Heart left ventricle (tissue), 16 donors: Measurements from ENCODE around the gene S1PR3. TPM values are rescaled to one million over a fixed set of nuclear protein-coding genes. Genes with fewer than 3 reads are reported as not detected.

Experiments used
- ATAC-seq, 4 donors: fragments of 200-7000 bp; cut with Tn5 transposase; one replicate each; pipeline ENCODE4 v1.9.1; 2020 to 2022; ENCODE audit warnings: moderate library complexity in 4 of 4, mild to moderate bottlenecking in 3 of 4, moderate number of reproducible peaks in 1 of 4
- DNase-seq, 5 donors: peaks; one replicate each; pipeline ENCODE4 v3.0.0-alpha.2; 2020
- H3K27ac ChIP-seq, 12 donors: fragments of 200-600 bp; sonication (generic) in 4 of 12; one replicate each; pipeline versions ENCODE4 v1.5.0 to v1.8.0; 2016 to 2022; ENCODE audit warnings: mild to moderate bottlenecking in 2 of 12
- H3K27me3 ChIP-seq, 9 donors: fragments of 200-600 bp; sonication (generic) in 2 of 9; one replicate each; pipeline versions ENCODE4 v1.5.1 to v1.8.0; 2016 to 2022; ENCODE audit warnings: mild to moderate bottlenecking in 3 of 9
- H3K36me3 ChIP-seq, 9 donors: fragments of 200-600 bp; sonication (generic) in 2 of 9; one replicate each; pipeline versions ENCODE4 v1.5.0 to v1.8.0; 2018 to 2022; ENCODE audit warnings: mild to moderate bottlenecking in 2 of 9
- H3K4me1 ChIP-seq, 12 donors: fragments of 200-600 bp; sonication (generic) in 4 of 12; one replicate each; pipeline versions ENCODE4 v1.5.0 to v1.8.0; 2016 to 2022; ENCODE audit warnings: mild to moderate bottlenecking in 3 of 12
- H3K4me3 ChIP-seq, 12 donors: fragments of 200-600 bp; sonication (generic) in 4 of 12; one replicate each; pipeline versions ENCODE4 v1.5.0 to v1.8.0; 2017 to 2022; ENCODE audit warnings: mild to moderate bottlenecking in 9 of 12, moderate library complexity in 4 of 12
- H3K9me3 ChIP-seq, 12 donors: fragments of 200-600 bp; sonication (generic) in 4 of 12; one replicate each; pipeline versions ENCODE4 v1.5.0 to v1.8.0; 2016 to 2022; ENCODE audit warnings: mild to moderate bottlenecking in 1 of 12
- POLR2A ChIP-seq, 2 donors: fragments of 450-650 bp; IDR thresholded peaks; one replicate each; pipeline ENCODE4 v1.6.1; 2017; ENCODE audit warnings: antibody characterized with exemption in 2 of 2, mild to moderate bottlenecking in 2 of 2, moderate library complexity in 2 of 2
- WGBS, 4 donors: extraction: QIAGEN DNeasy Blood & Tissue Kit in 2 of 4; methylation state at CpG; one replicate each; pipeline versions ENCODE4 v1.1.5 to v1.1.7; 2013 to 2018; 5-methylcytosine and 5-hydroxymethylcytosine counted together
- intact Hi-C, 10 donors: fragments of 100-400 bp; cut with DNase I; formaldehyde crosslinking; loops; one replicate each; pipeline versions ENCODE4 v1.11.1 to v1.14.2; 2022
- polyA plus RNA-seq, 2 donors: library from polyadenylated mRNA; stranded (reverse); fragments of 200-250 nt; gene quantifications; one replicate each; pipeline ENCODE4 v1.2.3, GENCODE V29; 2013
- total RNA-seq, 9 donors: library from RNA; depleted of rRNA in 2 of 9; stranded (reverse); fragments of >200 nt in 2 of 9; fragmentation: NEBNext Ultra II Directional in 3 of 9; extraction: Animal tissue kit (Norgen Biotek cat#: 25700) in 3 of 9; gene quantifications; one replicate each; pipeline versions ENCODE4 v1.1.0 to v1.2.4, GENCODE V29; 2016 to 2023
- TF ChIP-seq, protein P1 (sequence below), 12 donors: fragments of 200-600 bp; sonication (generic) in 4 of 12; IDR thresholded peaks; one replicate each; pipeline versions ENCODE4 v1.5.0 to v1.8.0; 2018 to 2022; ENCODE audit warnings: antibody characterized with exemption in 12 of 12, mild to moderate bottlenecking in 5 of 12
- donor health status: ischemic (EF 13 %, LVEDD 7.1; RV severe dilation, severe dysfunction).
- donor health status: healthy with polysubstance abuse.
- donor health status: DM: no; HTN: yes; CAD: no.
- donor health status: DM: no; HTN: no; CAD: no.
- donor health status: ischemic (EF 25% LVEDD 6.9; RV normal size, moderate dysfunction).
- donor health status: ischemic (EF 25% LVEDD 5.7; RV mildly dilated, moderate dysfunction).
- donor health status: healthy.
- donor health status: DM: yes; HTN: yes; CAD: no.
- donor health status: ischemic (EF 35%, LVEDD 5.7; RV mildly dilated, moderate dysfunction).
- donor health status: nonischemic (EF 11% LVEDD 7.7; RV severe dilation, severe dysfunction).
- donor health status: DM: yes; HTN: yes; CAD: no.
- donor health status: PGD.
- donor health status: ischemic (EF 29% LVEDD 5.4; RV normal size, mild dysfunction).
- donor health status: nonischemic (EF 23%, LVEDD 6.1; RV moderate dilation, normal function).

S1PR3 gene
- total and polyA plus RNA-seq, 11 donors, result 7.4 to 50.3 (median 29.5) TPM

- peak overlapping the region in 10 of 12 donors; percentile 46 to 74 (median 58) for H3K27ac ChIP-seq
- H3K4me3 ChIP-seq, result no peak overlapping the region
- 33 to 50% (median 46%) methylated on average over 7 to 9 of the region's 9 CpGs for WGBS, 4 donors
- DNase-seq (peak; percentile 54 to 93 (median 81)), ATAC-seq (peak; percentile 82 to 91 (median 86))
- peaks cover 0 to 3% (median 0%) of the 10 kb centered on the region in 9 donors for H3K27me3 ChIP-seq
- H3K4me1 ChIP-seq, result peaks cover 0 to 60% (median 31%) of the 10 kb centered on the region in 12 donors
- H3K36me3 ChIP-seq, result peaks cover 0 to 30% (median 10%) of the 10 kb centered on the region in 9 donors
- TF ChIP-seq, protein P1, sequence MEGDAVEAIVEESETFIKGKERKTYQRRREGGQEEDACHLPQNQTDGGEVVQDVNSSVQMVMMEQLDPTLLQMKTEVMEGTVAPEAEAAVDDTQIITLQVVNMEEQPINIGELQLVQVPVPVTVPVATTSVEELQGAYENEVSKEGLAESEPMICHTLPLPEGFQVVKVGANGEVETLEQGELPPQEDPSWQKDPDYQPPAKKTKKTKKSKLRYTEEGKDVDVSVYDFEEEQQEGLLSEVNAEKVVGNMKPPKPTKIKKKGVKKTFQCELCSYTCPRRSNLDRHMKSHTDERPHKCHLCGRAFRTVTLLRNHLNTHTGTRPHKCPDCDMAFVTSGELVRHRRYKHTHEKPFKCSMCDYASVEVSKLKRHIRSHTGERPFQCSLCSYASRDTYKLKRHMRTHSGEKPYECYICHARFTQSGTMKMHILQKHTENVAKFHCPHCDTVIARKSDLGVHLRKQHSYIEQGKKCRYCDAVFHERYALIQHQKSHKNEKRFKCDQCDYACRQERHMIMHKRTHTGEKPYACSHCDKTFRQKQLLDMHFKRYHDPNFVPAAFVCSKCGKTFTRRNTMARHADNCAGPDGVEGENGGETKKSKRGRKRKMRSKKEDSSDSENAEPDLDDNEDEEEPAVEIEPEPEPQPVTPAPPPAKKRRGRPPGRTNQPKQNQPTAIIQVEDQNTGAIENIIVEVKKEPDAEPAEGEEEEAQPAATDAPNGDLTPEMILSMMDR (IDR thresholded peaks at IDR 0.05), result no peak
- no peak for TF ChIP-seq POLR2A (IDR thresholded peaks at IDR 0.05)
- intact Hi-C loops, result loop anchor here in 8 of 10 donors (2.0 to 10.0 kb wide), 8 partner anchors 124 to 344 kb away; no protein-coding TSS in a partner anchor
- H3K9me3 ChIP-seq, result no peaks in the 10 kb centered on the region
These were observed 7.6 kb downstream of the S1PR3 start for GRCh38 chr9:88998911-88999310.

- DNase-seq (no peak), ATAC-seq (no peak)
- Histone ChIP-seq H3K27ac (peak overlapping the region in 9 of 12 donors; percentile 5 to 74 (median 45)), H3K36me3 (peaks cover 0 to 31% (median 10%) of the 10 kb centered on the region in 9 donors), H3K4me1 (peaks cover 0 to 54% (median 27%) of the 10 kb centered on the region in 12 donors), H3K4me3 (no peak overlapping the region), H3K27me3 (no peaks in the 10 kb centered on the region), H3K9me3 (no peaks in the 10 kb centered on the region)
- WGBS, 4 donors, result 59 to 67% (median 60%) methylated on average over 9 of the region's 9 CpGs
- TF ChIP-seq, protein P1 (IDR thresholded peaks at IDR 0.05), result no peak
- no peak for TF ChIP-seq POLR2A (IDR thresholded peaks at IDR 0.05)
- intact Hi-C loops, result loop anchor here (2.0 to 10.0 kb wide), 11 partner anchors 218 to 926 kb away; no protein-coding TSS in a partner anchor
These were observed 9.1 kb downstream of the S1PR3 start for GRCh38 chr9:89000371-89000781.

DNA sequence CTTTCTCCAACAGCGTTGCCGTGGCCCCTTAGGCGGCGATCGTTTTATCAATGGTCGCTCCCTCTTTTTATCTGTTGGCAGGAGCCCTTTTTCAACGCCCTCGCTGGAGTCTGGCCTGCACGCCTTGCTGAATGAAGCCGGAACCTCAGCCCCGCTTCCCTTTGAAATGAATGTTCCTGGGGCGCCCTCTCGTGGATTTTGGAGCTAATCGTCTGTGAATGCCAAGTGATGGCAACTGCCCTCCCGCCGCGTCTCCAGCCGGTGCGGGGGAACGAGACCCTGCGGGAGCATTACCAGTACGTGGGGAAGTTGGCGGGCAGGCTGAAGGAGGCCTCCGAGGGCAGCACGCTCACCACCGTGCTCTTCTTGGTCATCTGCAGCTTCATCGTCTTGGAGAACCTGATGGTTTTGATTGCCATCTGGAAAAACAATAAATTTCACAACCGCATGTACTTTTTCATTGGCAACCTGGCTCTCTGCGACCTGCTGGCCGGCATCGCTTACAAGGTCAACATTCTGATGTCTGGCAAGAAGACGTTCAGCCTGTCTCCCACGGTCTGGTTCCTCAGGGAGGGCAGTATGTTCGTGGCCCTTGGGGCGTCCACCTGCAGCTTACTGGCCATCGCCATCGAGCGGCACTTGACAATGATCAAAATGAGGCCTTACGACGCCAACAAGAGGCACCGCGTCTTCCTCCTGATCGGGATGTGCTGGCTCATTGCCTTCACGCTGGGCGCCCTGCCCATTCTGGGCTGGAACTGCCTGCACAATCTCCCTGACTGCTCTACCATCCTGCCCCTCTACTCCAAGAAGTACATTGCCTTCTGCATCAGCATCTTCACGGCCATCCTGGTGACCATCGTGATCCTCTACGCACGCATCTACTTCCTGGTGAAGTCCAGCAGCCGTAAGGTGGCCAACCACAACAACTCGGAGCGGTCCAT is 10.0 kb downstream of the S1PR3 start:
- Histone ChIP-seq H3K9me3 (no peaks in the 10 kb centered on the region), H3K4me1 (peaks cover 0 to 53% (median 29%) of the 10 kb centered on the region in 12 donors), H3K4me3 (peak overlapping the region in 4 of 12 donors; percentile 1 to 34 (median 22)), H3K27me3 (no peaks in the 10 kb centered on the region), H3K27ac (peak overlapping the region in 9 of 12 donors; percentile 5 to 74 (median 45)), H3K36me3 (peaks cover 0 to 30% (median 10%) of the 10 kb centered on the region in 9 donors)
- intact Hi-C loops, result loop anchor here (1.0 to 10.0 kb wide), 13 partner anchors 218 to 926 kb away; no protein-coding TSS in a partner anchor
- peak; percentile 52 to 77 (median 66) for ATAC-seq
- peak; percentile 86 to 94 (median 91) for DNase-seq
- 26 to 33% (median 30%) methylated on average over 49 to 52 of the region's 52 CpGs for WGBS, 4 donors
- TF ChIP-seq, protein P1 (IDR thresholded peaks at IDR 0.05), result peak; percentile 58 to 92 (median 81)
- no peak for TF ChIP-seq POLR2A (IDR thresholded peaks at IDR 0.05)
